ENCODE data around the gene STX16.
A peak's percentile ranks its signal among the peaks of the same experiment; 100 is the strongest.
"Not testable (repeated sequence)": the region's sequence is repeated elsewhere in the genome, so short reads cannot be mapped to it uniquely, and the experiment has no call there.

Gene STX16

DNA sequence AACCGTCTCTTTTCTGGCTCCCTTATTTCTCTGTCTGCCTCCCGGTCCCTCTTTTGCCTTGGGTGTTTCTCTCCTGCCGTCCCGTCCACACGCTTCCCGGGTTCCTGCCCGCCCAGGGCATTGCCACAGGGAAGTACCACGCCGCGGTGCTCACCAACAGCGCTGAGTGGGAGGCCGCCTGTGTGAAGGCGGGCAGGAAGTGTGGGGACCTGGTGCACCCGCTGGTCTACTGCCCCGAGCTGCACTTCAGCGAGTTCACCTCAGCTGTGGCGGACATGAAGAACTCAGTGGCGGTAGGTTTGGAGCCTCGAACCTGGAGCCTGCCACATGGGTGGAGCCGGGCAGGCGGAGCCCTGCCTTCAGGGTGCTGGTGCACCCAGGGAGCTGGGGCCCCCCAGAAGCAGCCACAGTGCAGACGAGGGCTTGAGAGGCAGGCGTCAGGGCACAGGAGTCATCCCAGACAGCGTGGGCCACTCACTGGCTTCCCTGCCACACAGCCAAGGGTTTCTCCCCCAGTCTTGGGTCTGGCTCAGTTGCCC lies 62.8 kb downstream of the STX16 start:
- DNase-seq: peak; percentile 6

DNA sequence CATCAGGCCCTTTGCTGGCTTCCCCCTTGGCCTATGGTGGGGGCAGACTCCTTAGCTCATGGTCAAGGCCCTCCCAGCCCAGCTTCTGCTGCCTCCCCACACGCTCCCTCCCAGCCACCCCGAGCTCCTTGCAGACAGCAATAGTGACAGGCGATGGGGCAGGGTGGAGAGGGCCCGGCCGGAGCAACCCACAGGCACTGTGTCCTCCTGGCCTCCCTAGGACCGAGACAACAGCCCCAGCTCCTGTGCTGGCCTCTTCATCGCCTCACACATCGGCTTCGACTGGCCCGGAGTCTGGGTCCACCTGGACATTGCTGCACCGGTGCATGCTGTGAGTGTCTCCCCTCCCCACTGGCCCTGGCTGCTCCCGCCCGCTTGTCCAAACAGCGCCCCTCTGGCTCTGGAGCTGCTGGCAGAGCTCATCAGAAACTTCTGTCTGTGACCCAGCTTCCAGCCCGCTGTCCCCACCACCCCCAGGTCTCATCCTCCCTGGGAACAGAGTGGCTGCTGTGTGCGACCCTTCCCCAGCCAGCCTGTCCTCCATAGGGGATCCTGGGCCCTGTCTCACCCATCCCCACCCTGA lies 63.3 kb downstream of the STX16 start:
- DNase-seq: peak; percentile 6

DNA sequence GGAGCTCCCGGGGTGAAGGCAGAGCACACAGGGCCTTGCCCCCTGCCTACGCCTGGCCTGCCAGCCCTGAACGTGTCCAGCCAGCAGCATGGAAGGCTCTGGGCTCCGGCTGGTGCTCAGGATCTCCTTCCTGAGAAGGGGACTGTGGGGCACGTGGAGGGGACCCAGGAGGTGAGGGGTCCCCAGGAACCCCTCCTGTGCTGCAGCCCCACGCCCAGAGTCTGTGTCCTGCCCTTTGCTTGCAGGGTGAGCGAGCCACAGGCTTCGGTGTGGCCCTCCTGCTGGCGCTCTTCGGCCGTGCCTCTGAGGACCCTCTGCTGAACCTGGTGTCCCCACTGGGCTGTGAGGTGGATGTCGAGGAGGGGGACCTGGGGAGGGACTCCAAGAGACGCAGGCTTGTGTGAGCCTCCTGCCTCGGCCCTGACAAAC lies 63.9 kb downstream of the STX16 start:
- peak; percentile 1 for DNase-seq

DNA sequence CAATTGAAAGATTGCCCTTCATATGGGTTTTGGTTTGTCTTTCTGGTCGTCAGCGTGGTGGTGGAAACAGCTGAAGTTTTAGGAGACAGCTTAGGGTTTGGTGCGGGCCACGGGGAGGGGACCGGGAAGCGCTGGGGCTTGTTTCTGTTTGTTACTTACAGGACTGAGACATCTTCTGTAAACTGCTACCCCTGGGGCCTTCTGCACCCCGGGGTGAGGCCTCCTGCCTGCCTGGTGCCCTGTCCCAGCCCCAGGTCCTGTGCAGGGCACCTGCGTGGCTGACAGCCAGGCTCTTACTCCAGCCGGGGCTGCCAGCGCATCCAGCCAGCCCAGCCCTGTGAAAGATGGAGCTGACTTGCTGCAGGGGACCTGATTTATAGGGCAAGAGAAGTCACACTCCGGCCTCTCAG lies 64.3 kb downstream of the STX16 start:
- DNase-seq: peak; percentile 4

DNA sequence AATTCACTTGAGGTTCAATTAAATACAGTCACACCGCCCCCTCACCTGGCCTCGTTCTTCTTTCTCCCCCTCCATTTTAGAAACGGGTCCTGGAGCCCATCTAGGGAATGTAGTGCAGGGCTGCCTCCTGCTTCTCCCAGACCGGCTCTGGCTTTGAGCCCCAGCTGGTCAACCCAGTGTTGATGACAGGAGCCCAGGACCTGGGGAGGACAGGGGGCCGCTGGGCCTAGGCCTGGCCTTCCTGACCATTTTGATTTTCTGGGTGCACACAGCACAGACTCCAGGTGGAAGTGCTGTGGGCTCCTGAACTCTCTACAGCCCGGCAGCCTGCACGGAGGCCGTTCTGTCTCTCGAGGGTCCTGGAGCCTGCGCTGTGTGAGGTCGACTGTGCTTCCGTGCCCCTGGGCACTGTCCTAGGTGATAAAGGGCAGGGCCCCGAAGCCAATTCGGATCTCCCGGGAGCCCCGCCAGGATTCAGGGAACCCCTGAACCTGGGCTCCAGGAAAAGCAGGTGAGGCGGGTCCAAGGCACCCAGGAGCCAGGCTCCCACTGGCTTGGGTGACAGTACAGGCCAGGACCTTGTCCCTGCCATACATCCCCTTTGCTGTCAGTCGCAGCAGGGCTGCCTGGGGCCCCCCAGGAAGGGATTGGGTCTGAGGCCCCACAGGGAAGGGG lies 64.9 kb downstream of the STX16 start:
- DNase-seq: peak; percentile 2

DNA sequence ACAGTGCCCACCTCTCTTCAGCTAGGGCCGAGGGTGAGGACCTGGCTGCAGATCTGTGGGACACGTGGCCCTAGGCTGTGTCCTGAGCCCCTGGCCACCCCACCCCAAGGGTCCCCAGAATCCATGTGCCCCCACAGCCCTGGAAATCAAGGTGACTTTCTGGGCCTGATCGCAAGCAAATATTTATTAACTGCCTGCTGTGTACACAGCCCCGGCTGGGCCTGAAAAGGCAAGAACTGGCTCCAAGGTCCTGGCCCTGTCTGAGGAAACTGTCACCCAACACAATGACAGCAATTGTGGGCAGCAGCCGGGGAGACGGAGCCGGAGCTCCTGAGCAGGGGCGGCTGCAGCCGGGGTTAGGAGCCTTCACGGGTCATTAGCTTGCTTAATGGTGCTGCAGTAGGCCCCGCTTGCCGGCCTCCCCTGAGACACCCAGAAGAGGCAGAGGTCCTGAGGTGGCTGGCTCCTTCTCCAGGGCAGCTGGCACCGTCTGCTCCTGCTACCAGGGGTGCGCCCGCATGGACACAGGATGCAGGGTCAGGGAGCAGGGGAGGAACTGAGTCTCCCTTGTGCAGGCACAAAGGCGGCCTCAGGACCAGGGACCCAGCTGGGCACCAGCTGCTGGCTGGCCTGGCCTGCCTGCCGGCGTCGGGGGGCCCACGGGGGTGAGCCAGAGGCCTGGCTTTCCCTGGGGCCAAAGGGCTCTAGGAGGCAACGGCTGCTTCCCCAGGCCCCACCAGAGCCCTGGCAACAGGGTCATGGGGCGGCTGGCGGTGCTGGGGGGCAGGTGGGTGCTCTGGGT lies 65.6 kb downstream of the STX16 start:
- DNase-seq: peak; percentile 6

DNA sequence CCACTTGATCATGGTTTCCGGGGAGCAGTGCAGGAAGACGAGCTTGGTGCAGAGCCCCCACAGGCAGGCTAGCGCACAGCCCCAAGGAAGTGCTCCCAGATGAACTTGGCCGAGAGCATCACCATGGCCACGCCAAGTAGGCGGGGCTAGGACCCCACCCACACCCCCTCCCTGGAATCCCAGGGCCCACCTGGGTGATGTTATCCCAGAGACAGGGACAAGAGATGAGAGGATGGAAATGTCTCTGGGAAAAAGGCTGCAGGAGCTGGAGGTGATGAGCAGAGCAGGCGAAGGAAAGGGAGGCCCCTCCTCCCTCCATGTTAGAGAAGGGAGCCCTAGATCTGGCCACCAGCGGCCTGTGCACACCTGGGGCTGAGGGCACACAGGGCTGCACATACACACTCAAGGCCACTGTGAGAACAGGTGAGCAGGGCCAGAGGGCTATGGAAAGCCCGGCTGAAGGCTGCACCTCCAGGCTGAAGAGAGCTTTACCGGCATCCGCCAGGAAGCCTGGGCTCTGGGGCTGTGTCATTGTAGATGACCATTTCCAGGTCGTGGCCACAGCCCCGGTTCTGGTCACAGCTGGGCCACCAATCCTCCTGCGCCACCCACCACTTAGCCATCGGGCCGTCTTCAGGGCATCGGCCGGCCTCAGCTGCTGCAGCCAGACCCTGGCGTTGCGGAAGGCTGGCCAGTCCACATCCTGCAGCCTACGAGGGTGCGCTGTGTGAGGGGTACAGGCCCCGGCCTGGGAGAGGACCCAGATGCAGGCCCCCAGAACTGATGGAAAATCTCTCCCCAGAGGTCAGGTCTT lies 66.4 kb downstream of the STX16 start:
- peak; percentile 3 for DNase-seq

DNA sequence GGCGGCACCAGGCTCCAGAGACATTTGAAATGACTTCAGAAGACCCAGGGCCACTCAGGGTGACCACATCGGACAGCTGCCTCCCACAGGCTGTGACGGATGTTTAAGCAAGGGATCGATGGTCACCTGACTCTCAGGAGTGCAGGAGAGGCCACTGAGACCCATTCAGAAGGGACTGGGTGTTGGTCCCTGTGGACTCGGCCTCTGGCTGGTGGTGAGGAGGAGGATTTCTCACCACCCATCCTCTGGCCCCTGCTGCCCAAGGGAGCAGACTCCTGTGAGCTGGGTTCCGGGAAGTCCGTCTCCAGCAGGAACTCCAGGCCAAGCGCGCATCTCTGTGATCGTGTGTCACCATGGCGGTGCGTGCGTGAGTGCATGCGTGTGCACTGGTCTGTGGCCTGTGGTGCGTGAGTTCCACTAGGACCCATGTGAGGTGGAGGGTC lies 67.1 kb downstream of the STX16 start:
- DNase-seq: peak; percentile 1

DNA sequence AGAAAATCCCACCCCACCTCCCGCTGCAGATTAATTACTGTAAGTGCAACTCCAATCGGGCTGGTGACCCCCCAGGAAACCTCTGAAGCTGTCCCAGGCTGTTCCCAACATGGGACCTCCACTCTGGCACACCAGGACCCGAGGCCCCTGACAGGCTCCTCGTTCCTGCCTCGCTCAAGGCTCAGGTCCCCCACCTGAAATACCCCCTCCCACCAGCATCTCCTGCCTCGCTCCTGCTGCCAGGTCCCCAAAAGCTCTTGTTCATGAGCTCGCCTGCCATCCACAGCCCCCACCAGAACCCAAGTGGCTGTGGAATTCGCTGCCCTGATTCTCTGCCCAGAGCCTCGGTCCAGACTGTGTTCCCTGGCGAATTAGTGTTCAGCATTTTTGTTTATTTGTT lies 67.6 kb downstream of the STX16 start:
- DNase-seq: peak; percentile 2

DNA sequence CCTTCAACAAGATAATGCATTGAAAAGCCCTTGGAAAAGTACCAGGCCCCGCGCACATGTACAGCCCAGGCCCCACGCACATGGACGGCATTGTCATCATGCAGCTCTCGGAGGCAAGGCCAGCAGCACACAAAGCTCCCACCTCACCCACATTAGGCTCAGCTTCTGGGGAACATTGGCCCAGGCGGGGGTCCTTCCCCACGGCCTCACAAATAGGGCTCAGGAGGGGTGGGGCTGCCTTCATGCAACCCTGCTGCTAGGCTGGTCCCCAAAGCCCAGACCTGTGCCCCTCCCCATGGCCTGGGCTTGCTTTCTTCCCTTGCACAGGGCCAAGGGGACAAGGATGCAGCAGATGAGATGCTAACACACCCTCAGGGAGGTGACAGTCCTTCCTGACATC lies 68.2 kb downstream of the STX16 start:
- peak; percentile 6 for DNase-seq

DNA sequence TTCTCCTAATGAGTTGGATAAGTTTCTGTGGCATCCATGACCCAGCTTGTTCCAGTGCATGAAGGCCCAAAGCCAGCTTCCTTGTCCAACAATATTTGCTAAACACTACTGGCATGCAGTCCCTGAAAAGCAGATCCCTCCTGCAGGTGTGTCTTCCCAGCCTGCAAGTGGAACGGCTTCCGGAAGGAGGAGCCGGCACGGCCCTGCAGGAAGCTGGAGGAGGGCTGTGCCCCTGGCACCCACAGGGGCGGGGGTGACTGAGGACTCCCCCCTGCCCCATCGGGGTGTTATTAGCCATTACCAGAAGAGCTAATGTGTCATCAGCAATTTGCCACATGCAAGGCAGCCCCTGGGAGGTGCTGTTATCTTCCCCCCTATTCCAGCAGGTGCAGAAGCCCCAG lies 68.9 kb downstream of the STX16 start:
- DNase-seq: no peak

DNA sequence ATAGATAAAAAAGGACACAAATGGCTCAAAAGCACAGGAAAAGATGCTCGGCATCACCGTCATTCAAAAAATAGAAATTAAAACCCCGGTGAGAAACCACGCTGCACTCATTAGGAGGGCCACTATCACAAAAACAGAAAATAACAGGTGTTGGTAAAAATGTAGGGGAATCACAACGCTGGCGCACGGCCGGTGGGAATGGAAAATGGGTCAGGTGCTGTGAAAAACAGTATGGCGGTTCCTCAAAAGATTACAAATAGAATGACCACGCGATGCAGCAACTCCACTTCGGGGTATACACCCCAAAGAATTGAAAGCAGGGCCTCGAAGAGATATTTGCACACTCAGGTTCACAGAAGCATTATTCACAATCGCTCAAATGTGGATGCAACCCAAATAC lies 69.8 kb downstream of the STX16 start:
- no peak for DNase-seq

DNA sequence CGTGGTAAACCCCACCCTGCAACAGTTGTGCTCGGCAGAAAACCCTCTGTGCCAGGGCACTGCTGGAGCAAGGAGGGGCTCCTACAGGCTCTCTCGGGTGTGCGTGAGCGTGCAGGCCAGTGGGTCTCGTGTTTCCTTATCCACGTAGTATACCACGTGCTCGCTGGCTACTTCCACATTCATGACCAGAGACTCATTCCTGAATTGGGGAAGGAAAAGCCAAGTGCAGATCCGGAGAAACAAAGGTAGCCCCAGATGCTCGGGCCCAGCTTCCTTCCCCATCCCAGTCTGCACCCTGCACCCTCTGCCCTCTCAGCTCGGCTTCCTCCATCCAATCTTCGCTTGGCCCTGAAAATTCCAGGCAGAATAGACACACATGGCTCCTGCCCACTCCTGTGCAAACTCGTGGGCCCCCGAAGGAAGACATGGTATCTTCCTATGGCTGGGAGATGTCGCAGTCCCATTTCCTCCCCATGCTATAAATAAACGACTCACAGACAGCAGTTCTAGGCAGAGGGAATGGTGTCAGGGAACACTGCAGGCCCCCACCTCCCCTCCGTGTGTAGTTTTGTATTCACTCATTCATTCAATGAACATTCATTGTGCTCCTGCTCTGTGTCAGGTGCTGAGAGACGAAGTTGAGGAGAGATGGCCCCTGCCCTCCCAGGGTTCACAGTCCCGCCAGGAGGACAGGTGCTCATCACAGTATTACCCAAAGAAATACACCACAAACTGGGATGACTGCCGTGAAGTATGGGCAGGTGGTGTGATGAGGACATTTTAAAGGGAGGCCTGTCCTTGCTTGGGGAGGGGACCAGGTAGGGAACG lies 71.1 kb downstream of the STX16 start:
- DNase-seq: peak; percentile 4

DNA sequence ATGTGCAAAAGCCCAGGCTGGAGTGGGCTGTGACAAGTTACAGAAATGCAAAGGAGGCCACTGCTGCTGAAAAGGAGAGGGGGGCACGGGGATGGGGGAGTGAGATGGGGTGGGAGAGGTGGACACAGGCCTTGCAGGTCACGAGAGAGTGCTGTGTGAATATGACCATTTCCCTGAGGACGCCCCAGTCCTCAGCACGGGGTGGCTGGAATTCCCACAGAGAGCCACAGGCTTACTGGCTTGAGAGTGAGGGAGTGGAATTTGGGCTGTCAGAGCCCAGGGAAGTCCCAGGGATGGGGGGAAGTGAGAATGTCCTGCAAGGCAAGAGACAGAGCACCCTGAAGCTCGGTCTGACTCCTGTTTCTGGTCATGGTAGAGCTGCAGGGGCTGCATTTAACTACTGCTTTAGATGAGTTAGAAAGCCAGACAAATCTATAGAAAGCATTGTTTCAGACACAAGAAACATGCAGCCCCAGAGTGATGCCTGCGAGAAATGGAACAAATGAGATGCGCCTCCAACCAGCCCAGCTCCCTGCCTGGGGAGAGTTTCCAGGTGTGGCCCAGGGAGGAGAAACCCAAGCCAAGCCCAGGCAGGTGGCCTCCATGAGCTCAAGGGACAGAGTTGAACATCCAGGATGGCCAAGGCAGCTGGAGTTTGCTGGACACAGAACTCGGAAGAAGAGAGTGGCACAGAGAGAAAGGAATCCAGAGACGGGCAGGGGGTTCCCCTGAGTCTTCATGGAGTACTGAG lies 72.0 kb downstream of the STX16 start:
- DNase-seq: no peak

DNA sequence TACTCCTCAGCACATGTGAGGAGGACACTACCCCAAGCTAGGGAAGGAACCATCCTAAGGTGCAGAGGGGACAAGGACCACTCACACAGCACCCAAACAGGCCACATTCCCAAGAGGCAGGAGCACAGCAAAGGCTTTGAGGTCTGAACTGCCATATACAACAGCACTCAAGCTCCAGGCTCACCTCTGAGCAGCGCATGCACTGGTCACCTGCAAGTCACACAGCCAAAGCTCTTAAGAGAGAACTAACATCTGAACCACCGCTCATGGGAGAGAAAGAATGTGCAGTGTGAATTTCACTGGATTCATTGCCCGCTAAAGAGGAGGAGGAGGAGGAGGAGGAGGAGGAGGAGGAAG lies 72.5 kb downstream of the STX16 start:
- no peak for DNase-seq

DNA sequence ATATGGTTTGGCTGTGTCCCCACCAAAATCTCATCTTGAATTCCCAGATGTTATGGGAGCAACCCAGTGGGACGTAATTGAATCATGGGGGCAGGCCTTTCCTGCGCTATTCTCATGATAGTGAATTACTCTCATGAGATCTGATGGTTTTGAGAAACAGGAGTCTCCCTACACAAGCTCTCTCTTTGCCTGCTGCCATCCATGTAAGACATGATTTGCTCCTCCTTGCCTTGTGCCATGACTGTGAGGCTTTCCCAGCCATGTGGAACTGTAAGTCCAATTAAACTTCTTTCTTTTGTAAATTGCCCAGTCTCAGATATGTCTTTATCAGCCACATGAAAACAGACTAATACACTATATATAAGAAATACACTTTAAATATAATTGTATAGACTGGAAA lies 75.1 kb downstream of the STX16 start:
- not testable (repeated sequence) for DNase-seq

Measured in activated CD4-positive, alpha-beta T cell treated with anti-CD3 and anti-CD28 coated beads for 1 hour (primary cell).